ENCODE measurements around the gene CADM2. TPM values are rescaled to one million over a fixed set of nuclear protein-coding genes. Genes with fewer than 3 reads are reported as not detected.

Gene CADM2
- total RNA-seq, 4 donors from 2014 or later, result 15.6 to 51.8 (median 37.4) TPM

DNA sequence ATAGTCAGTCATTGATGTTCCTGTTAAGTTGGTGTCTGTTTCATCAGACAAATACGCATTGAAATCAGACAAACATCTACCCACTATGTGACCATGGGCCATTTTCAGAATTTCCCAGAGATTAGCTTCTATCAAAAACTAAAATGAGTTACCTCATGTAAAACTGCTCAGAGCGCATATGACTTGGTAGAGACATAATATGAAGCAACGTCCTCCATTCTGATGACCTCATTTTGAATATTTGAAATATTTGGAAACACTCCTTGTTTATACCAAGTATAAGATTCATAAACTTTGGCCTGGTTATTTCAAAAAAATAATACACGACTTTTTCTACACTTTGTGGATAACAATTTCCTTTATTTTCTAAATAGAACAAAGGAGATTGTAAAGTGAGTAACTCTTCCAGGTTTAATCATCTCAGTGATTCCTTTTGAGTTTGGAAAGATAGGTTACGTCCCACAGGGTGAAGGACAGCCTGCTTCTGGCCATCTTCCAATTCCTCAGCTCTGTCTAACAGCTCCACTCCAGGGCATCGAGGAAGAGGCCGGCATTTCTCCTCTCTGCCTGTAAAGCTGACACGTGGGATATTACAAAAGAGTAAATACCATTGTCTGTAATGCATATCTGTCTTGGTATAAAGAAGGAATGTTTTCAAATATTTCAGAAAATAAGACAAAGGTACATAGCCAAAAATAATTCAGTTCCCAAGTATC is 122.6 kb downstream of the CADM2 start:
- Histone ChIP-seq H3K4me3 (no peak overlapping the region), H3K36me3 (no peaks in the 10 kb centered on the region), H3K27me3 (no peaks in the 10 kb centered on the region), H3K9me3 (no peaks in the 10 kb centered on the region), H3K4me1 (peaks cover 0 to 6% (median 0%) of the 10 kb centered on the region in 4 donors), H3K27ac (peak overlapping the region in 3 of 4 donors; percentile 57 to 76 (median 59))
- TF ChIP-seq, protein P1, sequence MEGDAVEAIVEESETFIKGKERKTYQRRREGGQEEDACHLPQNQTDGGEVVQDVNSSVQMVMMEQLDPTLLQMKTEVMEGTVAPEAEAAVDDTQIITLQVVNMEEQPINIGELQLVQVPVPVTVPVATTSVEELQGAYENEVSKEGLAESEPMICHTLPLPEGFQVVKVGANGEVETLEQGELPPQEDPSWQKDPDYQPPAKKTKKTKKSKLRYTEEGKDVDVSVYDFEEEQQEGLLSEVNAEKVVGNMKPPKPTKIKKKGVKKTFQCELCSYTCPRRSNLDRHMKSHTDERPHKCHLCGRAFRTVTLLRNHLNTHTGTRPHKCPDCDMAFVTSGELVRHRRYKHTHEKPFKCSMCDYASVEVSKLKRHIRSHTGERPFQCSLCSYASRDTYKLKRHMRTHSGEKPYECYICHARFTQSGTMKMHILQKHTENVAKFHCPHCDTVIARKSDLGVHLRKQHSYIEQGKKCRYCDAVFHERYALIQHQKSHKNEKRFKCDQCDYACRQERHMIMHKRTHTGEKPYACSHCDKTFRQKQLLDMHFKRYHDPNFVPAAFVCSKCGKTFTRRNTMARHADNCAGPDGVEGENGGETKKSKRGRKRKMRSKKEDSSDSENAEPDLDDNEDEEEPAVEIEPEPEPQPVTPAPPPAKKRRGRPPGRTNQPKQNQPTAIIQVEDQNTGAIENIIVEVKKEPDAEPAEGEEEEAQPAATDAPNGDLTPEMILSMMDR (IDR thresholded peaks at IDR 0.05), result no peak
- TF ChIP-seq EP300 (IDR thresholded peaks at IDR 0.05) (no peak), POLR2A (IDR thresholded peaks at IDR 0.05) (no peak)
- 22 to 29% methylated on average over 8 of the region's 8 CpGs for WGBS, 2 donors
- DNase-seq (ENCODE audit: low spot score in 2 of 2), result no peak

DNA sequence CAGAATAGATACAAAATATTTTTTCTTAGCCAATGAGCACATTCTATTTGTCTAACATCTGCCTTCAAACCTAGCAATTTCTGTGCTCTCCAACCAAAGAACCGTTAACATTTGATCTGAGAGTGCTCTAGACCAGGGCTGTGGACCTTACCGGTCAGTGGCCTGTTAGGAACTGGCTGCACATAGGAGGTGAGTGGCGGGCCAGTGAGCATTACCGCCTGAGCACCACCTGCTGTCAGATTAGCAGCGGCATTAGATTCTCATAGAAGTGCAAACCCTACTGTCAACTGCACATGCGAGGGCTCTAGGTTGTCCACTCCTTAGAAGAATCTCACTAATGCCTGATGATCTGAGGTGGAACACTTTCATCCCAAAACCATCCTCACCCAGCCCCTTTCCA is 131.7 kb downstream of the CADM2 start:
- WGBS, 2 donors, result 95% methylated on average over 6 of the region's 6 CpGs
- no peaks in the 10 kb centered on the region for H3K9me3 ChIP-seq

DNA sequence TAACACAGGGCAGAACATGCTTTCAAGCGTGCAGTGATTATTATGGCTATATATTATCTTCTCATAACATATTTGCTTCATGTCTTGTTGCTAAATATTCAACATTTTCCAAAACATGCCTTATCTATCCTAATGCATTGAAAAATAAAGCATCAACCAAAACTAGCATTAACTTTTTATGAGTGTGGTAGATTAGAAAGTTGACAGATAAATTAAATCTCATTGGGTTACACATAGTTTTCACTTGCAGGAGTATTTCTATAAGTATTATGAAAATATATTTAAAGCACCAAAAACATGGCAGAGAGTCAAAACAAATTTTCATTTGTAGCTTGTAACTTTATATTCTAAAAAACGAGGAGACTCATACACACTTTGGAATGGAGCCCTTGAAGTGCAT is 141.5 kb downstream of the CADM2 start:
- Histone ChIP-seq H3K4me1 (no peaks in the 10 kb centered on the region), H3K27me3 (no peaks in the 10 kb centered on the region), H3K9me3 (no peaks in the 10 kb centered on the region), H3K4me3 (no peak overlapping the region), H3K36me3 (no peaks in the 10 kb centered on the region), H3K27ac (no peak overlapping the region)
- no peak for DNase-seq (ENCODE audit: low spot score in 2 of 2)
- WGBS, 2 donors, result 43 to 53% methylated on average over 2 of the region's 2 CpGs
- TF ChIP-seq POLR2A (IDR thresholded peaks at IDR 0.05) (no peak), EP300 (IDR thresholded peaks at IDR 0.05) (no peak)
- TF ChIP-seq, protein P1 (IDR thresholded peaks at IDR 0.05), result no peak

More for the DNA sequence above, 131.7 kb downstream of the CADM2 start:
- Histone ChIP-seq H3K36me3 (no peaks in the 10 kb centered on the region), H3K4me3 (no peak overlapping the region), H3K4me1 (peaks cover 0 to 6% (median 2%) of the 10 kb centered on the region in 4 donors), H3K27ac (peak overlapping the region in 1 of 4 donors; percentile 75), H3K27me3 (no peaks in the 10 kb centered on the region)
- TF ChIP-seq EP300 (IDR thresholded peaks at IDR 0.05) (no peak), POLR2A (IDR thresholded peaks at IDR 0.05) (no peak)
- DNase-seq (ENCODE audit: low spot score in 2 of 2), result no peak

DNA sequence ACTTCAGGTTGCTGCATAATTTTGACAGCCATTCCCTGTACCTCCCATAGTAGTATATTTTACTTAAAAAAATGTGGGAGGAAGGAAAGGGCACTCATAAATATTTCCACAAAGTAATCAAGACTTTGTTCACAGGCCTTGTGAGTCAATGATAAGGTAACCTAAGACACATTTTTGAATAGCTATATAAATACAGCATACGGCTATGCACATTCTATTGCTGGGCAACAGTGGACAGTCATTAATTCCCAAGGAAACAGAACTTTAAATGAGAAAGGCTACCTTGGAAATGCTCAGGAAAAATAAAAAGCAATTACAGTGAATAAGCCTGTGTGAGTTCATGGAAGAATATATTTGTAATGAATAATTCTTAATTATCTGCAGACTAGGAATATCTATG is 144.0 kb downstream of the CADM2 start:
- H3K4me3 ChIP-seq, result no peak overlapping the region
- H3K27me3 ChIP-seq, result no peaks in the 10 kb centered on the region
- no peak for TF ChIP-seq EP300 (IDR thresholded peaks at IDR 0.05)
- no peak for TF ChIP-seq POLR2A (IDR thresholded peaks at IDR 0.05)
- TF ChIP-seq, protein P1 (IDR thresholded peaks at IDR 0.05), result no peak
- no peaks in the 10 kb centered on the region for H3K9me3 ChIP-seq
- H3K36me3 ChIP-seq, result no peaks in the 10 kb centered on the region
- H3K27ac ChIP-seq, result no peak overlapping the region
- no peak for DNase-seq (ENCODE audit: low spot score in 2 of 2)
- 61 to 73% methylated on average over 1 of the region's 1 CpG for WGBS, 2 donors
- no peaks in the 10 kb centered on the region for H3K4me1 ChIP-seq

DNA sequence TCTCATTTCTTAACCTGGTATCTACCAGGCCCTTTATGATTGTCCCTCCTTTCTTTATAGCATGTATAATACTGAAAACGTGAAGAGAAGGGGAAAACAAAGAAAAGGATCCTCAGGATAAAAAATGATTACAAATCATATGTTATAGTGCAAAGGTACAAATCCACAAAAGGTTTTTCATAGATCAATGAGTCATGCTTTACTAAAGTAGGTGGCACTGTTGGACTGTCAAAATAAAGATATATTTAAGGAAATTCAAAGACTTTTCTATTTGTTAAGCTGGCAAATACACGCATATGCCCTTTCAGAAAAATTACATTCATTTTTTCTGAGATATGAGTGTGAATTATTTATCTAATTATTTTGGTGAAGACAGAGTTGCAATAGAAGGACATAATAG is 151.6 kb downstream of the CADM2 start:
- WGBS, 2 donors, result 48 to 52% methylated on average over 2 of the region's 2 CpGs
- Histone ChIP-seq H3K4me3 (no peak overlapping the region), H3K27me3 (no peaks in the 10 kb centered on the region), H3K27ac (no peak overlapping the region), H3K4me1 (no peaks in the 10 kb centered on the region), H3K9me3 (no peaks in the 10 kb centered on the region), H3K36me3 (no peaks in the 10 kb centered on the region)
- no peak for TF ChIP-seq POLR2A (IDR thresholded peaks at IDR 0.05)
- no peak for TF ChIP-seq EP300 (IDR thresholded peaks at IDR 0.05)
- TF ChIP-seq, protein P1 (IDR thresholded peaks at IDR 0.05), result no peak
- DNase-seq (ENCODE audit: low spot score in 2 of 2), result no peak
